Astrocyte (in vitro differentiated cells and primary cell): ENCODE results near the gene SMG1.

ENCODE experiments used
- CTCF ChIP-seq: IDR thresholded peaks from 2 replicates; pipeline ENCODE4 v1.5.1; 2011; ENCODE audit warnings: low read depth, mild to moderate bottlenecking, inconsistent platforms, low read length, moderate library complexity; ENCODE audit not compliant: insufficient read depth
- EZH2 ChIP-seq: IDR thresholded peaks from 2 replicates; pipeline ENCODE4 v1.6.1; 2012; ENCODE audit warnings: mild to moderate bottlenecking, low read length, inconsistent platforms; ENCODE audit not compliant: insufficient read depth

GRCh38 chr16:18942061-18942460 is 15.9 kb upstream of the SMG1 start:
- TF ChIP-seq CTCF (no peak), EZH2 (no peak)
